HepG2 (cell line): ENCODE results near the gene CIB1. TPM values are rescaled to one million over a fixed set of nuclear protein-coding genes. Genes with fewer than 3 reads are reported as not detected.

Experiments used
- ATAC-seq: fragments of 200-7000 bp; cut with Tn5 transposase; 3 replicates; pipeline ENCODE4 v1.9.1; 2020; ENCODE audit warnings: mild to moderate bottlenecking, moderate library complexity
- BruUV-seq: library from RNA; stranded (reverse); fragments of 400-500 nt; replicated peaks from 2 replicates; lab custom pipeline; 2021; lab: Mats Ljungman, UMichigan
- CTCF ChIA-PET: fragments of 300-600 bp; formaldehyde crosslinking; extraction: SDS; loops from one replicate; lab custom pipeline; 2021; ENCODE audit warnings: low total read pairs, inconsistent platforms, low intra/inter-chr PET ratio; lab: Yijun Ruan, JAX
- POLR2A ChIA-PET: fragments of 350-600 bp; sonication (Branson Sonifier 250); formaldehyde crosslinking; loops from one replicate; lab custom pipeline; 2020; ENCODE audit warnings: antibody characterized with exemption, inconsistent platforms; lab: Yijun Ruan, JAX
- DNase-seq: peaks from one replicate; pipeline ENCODE4 v3.0.0-alpha.2; 2015; ENCODE audit warnings: low spot score
- FAIRE-seq: peaks from 3 replicates; lab custom pipeline; 2011; peaks lifted over from hg19 to GRCh38; lab: Jason Lieb, UNC
- H2AFZ ChIP-seq: one replicate; pipeline ENCODE4 v1.6.1; 2011; ENCODE audit warnings: low read length, inconsistent platforms
- H3K27ac ChIP-seq: fragments of 300-600 bp; 3 replicates; pipeline ENCODE4 v1.8.0; 2011; ENCODE audit warnings: mixed run types, mild to moderate bottlenecking, mixed read lengths, low read length, inconsistent platforms; ENCODE audit not compliant: insufficient read depth; ENCODE audit errors: extremely low read length
- H3K27me3 ChIP-seq, 2 experiments: fragments of 200-600 bp in 1 of 2; 2 replicates in 1 of 2; 3 replicates in 1 of 2; pipeline versions ENCODE4 v1.6.0 to v1.8.0; 2011; ENCODE audit warnings: low read length in 2 of 2, mild to moderate bottlenecking in 2 of 2, moderate library complexity in 2 of 2, inconsistent platforms in 1 of 2; ENCODE audit not compliant: insufficient read depth in 2 of 2, control insufficient read depth in 1 of 2
- H3K36me3 ChIP-seq, 2 experiments: fragments of 200-600 bp in 1 of 2; replicated peaks in 1 of 2; 2 replicates in 1 of 2; 3 replicates in 1 of 2; pipeline versions ENCODE4 v1.5.1 to v1.8.0; 2011; ENCODE audit warnings: low read length in 2 of 2, inconsistent platforms in 1 of 2; ENCODE audit not compliant: insufficient read depth in 2 of 2, control insufficient read depth in 1 of 2
- H3K4me1 ChIP-seq: 2 replicates; pipeline ENCODE4 v1.5.1; 2012; ENCODE audit warnings: low read length, inconsistent platforms; ENCODE audit not compliant: insufficient read depth
- H3K4me2 ChIP-seq: 2 replicates; pipeline ENCODE4 v1.6.0; 2011; ENCODE audit warnings: low read depth, low read length, inconsistent platforms
- H3K4me3 ChIP-seq, 3 experiments: fragments of 200-600 bp in 1 of 3; sonication (generic), shearing (Covaris generic) in 1 of 3; replicated peaks in 1 of 3; 2 replicates each; pipeline ENCODE4 v1.5.1; 2011 to 2016; ENCODE audit warnings: low read length in 3 of 3, inconsistent platforms in 2 of 3, low read depth in 2 of 3, mild to moderate bottlenecking in 2 of 3, control low read depth in 1 of 3, mixed read lengths in 1 of 3; ENCODE audit not compliant: insufficient read depth in 1 of 3
- H3K79me2 ChIP-seq: one replicate; pipeline ENCODE4 v1.6.1; 2011; ENCODE audit warnings: low read length, inconsistent platforms; ENCODE audit not compliant: insufficient read depth
- H3K9ac ChIP-seq: 2 replicates; pipeline ENCODE4 v1.6.0; 2011; ENCODE audit warnings: mild to moderate bottlenecking, low read depth, low read length, inconsistent platforms; ENCODE audit not compliant: insufficient read depth
- H3K9me3 ChIP-seq: 2 replicates; pipeline ENCODE4 v1.5.1; 2012; ENCODE audit warnings: mild to moderate bottlenecking, low read length
- H4K20me1 ChIP-seq: 2 replicates; pipeline ENCODE4 v1.6.0; 2011; ENCODE audit warnings: inconsistent platforms, mild to moderate bottlenecking, low read length, moderate library complexity; ENCODE audit not compliant: insufficient read depth
- JARID2 ChIP-seq: sonication (generic); formaldehyde crosslinking; IDR thresholded peaks from 2 replicates; pipeline ENCODE4 v1.8.1; 2023; ENCODE audit warnings: missing genetic modification reagents, inconsistent platforms; ENCODE audit not compliant: insufficient replicate concordance
- KMT2B ChIP-seq: IDR thresholded peaks from 2 replicates; pipeline ENCODE4 v1.6.1; 2016; ENCODE audit warnings: missing genetic modification reagents, missing compliant biosample characterization
- MED1 ChIP-seq: sonication (generic); formaldehyde crosslinking; IDR thresholded peaks from 2 replicates; pipeline ENCODE4 v1.4.0; 2020; ENCODE audit warnings: missing genetic modification reagents
- MIER3 ChIP-seq: IDR thresholded peaks from 2 replicates; pipeline ENCODE4 v1.6.1; 2016; ENCODE audit warnings: missing compliant biosample characterization, borderline replicate concordance
- MYC ChIP-seq: sonication (generic); formaldehyde crosslinking; IDR thresholded peaks from 2 replicates; pipeline ENCODE4 v1.9.0; 2021; ENCODE audit warnings: missing genetic modification reagents, borderline replicate concordance
- PHF20 ChIP-seq: sonication (generic); formaldehyde crosslinking; IDR thresholded peaks from 2 replicates; pipeline ENCODE4 v1.5.0; 2020; ENCODE audit warnings: mild to moderate bottlenecking, missing genetic modification reagents
- ZNF253 ChIP-seq: sonication (generic); formaldehyde crosslinking; IDR thresholded peaks from 2 replicates; pipeline ENCODE4 v1.8.0; 2022; ENCODE audit warnings: mild to moderate bottlenecking, missing genetic modification reagents, borderline replicate concordance
- ZNF775 ChIP-seq: sonication (generic); formaldehyde crosslinking; IDR thresholded peaks from 2 replicates; pipeline ENCODE4 v1.4.0; 2020; ENCODE audit warnings: missing genetic modification reagents, mild to moderate bottlenecking, moderate library complexity, borderline replicate concordance
- ZNF83 ChIP-seq: sonication (generic); formaldehyde crosslinking; IDR thresholded peaks from 2 replicates; pipeline ENCODE4 v1.4.0; 2020; ENCODE audit warnings: missing genetic modification reagents, mild to moderate bottlenecking, borderline replicate concordance
- ZSCAN25 ChIP-seq: sonication (generic); formaldehyde crosslinking; IDR thresholded peaks from 2 replicates; pipeline ENCODE4 v1.8.0; 2022; ENCODE audit warnings: mild to moderate bottlenecking, missing genetic modification reagents
- WGBS: methylation state at CpG from one replicate; pipeline ENCODE4 v1.1.6; 2017; ENCODE audit warnings: low lambda C conversion rate; 5-methylcytosine and 5-hydroxymethylcytosine counted together
- in situ Hi-C: cut with HindIII; loops from 2 replicates; pipeline ENCODE4 v1.10.0; 2017; ENCODE audit warnings: low pct_unique_long_range_greater_than_20kb; ENCODE audit not compliant: extremely low pct_ligation_motif_present
- intact Hi-C: fragments of 100-400 bp; cut with micrococcal nuclease; formaldehyde crosslinking; loops from one replicate; pipeline ENCODE4 v1.10.0; 2022; ENCODE audit not compliant: unreplicated experiment
- polyA plus RNA-seq, 8 experiments: library from polyadenylated mRNA; depleted of rRNA in 3 of 8; stranded (reverse) in 7 of 8; unstranded in 1 of 8; fragments of >200 nt; fragmentation: Illumina TruSeq in 4 of 8; extraction: Trizol in 4 of 8; gene quantifications; 2 replicates each; pipeline versions ENCODE4 v1.2.1 to v1.2.3, GENCODE V29; 2011 to 2016; ENCODE audit warnings: low read depth in 4 of 8, missing spikeins in 1 of 8, mixed read lengths in 1 of 8; ENCODE audit not compliant: insufficient read depth in 1 of 8
- total RNA-seq, 5 experiments: library from RNA; depleted of rRNA; stranded (reverse); fragments of >200 nt; fragmentation: Illumina TruSeq; extraction: Trizol; gene quantifications; 2 replicates each; pipeline ENCODE4 v1.2.3, GENCODE V29; 2016; ENCODE audit warnings: low read depth in 1 of 5
- TF ChIP-seq, protein P1 (sequence below): sonication (generic); formaldehyde crosslinking; IDR thresholded peaks from 2 replicates; pipeline ENCODE4 v1.4.0; 2020; ENCODE audit warnings: missing genetic modification reagents
- TF ChIP-seq, protein P2 (sequence below), 2 experiments: sonication (generic) in 1 of 2; formaldehyde crosslinking in 1 of 2; IDR thresholded peaks; 2 replicates each; pipeline versions ENCODE4 v1.5.1 to v1.6.1; 2011 to 2020; ENCODE audit warnings: borderline replicate concordance in 1 of 2, low read depth in 1 of 2, low read length in 1 of 2, mild to moderate bottlenecking in 1 of 2, missing genetic modification reagents in 1 of 2, moderate library complexity in 1 of 2
- TF ChIP-seq, protein P3 (sequence below): sonication (generic); formaldehyde crosslinking; IDR thresholded peaks from 2 replicates; pipeline ENCODE4 v1.9.0; 2021; ENCODE audit warnings: missing genetic modification reagents, borderline replicate concordance
- TF ChIP-seq, protein P4 (sequence below): sonication (generic); formaldehyde crosslinking; IDR thresholded peaks from 2 replicates; pipeline ENCODE4 v1.9.0; 2022; ENCODE audit warnings: missing genetic modification reagents, mild to moderate bottlenecking, borderline replicate concordance

CIB1 gene
- total and polyA plus RNA-seq, 2 of the 13 experiments (the other 11 are each of a cell fraction or from before 2014, with no cell fraction given) = 38.7 to 72.7 TPM

DNA sequence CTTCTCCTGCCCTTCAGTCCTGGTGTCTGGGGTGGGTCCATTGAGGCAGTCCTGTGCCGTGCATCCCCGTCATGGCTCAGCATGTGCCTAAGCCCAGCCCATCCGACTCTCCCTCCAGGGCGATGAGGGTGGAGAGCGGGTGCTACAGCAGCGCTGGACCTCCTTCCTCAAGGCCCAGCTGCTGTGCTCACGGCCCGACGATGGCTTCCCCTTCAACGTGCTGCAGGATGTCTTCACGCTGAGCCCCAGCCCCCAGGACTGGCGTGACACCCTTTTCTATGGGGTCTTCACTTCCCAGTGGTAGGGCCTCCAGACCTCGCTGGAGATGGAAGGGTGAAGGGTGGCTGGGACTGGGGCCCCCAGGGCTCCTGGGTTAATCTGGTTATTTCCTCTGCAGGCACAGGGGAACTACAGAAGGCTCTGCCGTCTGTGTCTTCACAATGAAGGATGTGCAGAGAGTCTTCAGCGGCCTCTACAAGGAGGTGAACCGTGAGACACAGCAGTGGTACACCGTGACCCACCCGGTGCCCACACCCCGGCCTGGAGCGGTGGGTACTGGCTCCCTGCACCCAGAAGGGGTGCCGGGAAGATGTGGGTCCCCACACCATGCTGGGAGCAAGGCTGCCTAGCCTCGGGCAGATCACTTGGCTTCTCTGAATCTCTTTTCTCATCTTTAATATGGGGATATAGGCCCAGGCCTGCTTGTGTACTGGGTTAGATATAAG is 10.1 kb downstream of the CIB1 start:
- H2AFZ ChIP-seq = no peak overlapping the region
- in situ Hi-C loops = no loop called here
- no peak overlapping the region for H3K4me2 ChIP-seq
- H3K27ac ChIP-seq = no peak overlapping the region
- 100% methylated on average over 3 of the region's 22 CpGs for WGBS
- H3K4me3 ChIP-seq = no peak overlapping the region
- ATAC-seq (no peak), FAIRE-seq (no peak), DNase-seq (no peak)
- CTCF ChIA-PET = no interaction called here
- no peaks in the 10 kb centered on the region for H3K9me3 ChIP-seq
- POLR2A ChIA-PET = no interaction called here
- no peaks in the 10 kb centered on the region for H3K79me2 ChIP-seq
- no peak overlapping the region for H3K9ac ChIP-seq
- H4K20me1 ChIP-seq = no peaks in the 10 kb centered on the region
- H3K36me3 ChIP-seq = peaks cover 15 to 36% of the 10 kb centered on the region in 2 experiments
- BruUV-seq = no TSS peak
- H3K4me1 ChIP-seq = no peaks in the 10 kb centered on the region
- H3K27me3 ChIP-seq = no peaks in the 10 kb centered on the region
- intact Hi-C loops = no loop called here
- no peak for TF ChIP-seq MYC (CRISPR knock-in tag)
- no peak for TF ChIP-seq ZNF83
- no peak for TF ChIP-seq JARID2 (CRISPR knock-in tag)
- no peak for TF ChIP-seq ZSCAN25 (CRISPR knock-in tag)
- TF ChIP-seq ZNF775 (CRISPR knock-in tag) = no peak
- no peak for TF ChIP-seq PHF20 (CRISPR knock-in tag)
- TF ChIP-seq, protein P1, sequence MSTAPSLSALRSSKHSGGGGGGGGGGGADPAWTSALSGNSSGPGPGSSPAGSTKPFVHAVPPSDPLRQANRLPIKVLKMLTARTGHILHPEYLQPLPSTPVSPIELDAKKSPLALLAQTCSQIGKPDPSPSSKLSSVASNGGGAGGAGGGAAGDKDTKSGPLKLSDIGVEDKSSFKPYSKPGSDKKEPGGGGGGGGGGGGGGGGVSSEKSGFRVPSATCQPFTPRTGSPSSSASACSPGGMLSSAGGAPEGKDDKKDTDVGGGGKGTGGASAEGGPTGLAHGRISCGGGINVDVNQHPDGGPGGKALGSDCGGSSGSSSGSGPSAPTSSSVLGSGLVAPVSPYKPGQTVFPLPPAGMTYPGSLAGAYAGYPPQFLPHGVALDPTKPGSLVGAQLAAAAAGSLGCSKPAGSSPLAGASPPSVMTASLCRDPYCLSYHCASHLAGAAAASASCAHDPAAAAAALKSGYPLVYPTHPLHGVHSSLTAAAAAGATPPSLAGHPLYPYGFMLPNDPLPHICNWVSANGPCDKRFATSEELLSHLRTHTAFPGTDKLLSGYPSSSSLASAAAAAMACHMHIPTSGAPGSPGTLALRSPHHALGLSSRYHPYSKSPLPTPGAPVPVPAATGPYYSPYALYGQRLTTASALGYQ = no peak
- TF ChIP-seq MED1 (CRISPR knock-in tag) = no peak
- TF ChIP-seq, protein P2, sequence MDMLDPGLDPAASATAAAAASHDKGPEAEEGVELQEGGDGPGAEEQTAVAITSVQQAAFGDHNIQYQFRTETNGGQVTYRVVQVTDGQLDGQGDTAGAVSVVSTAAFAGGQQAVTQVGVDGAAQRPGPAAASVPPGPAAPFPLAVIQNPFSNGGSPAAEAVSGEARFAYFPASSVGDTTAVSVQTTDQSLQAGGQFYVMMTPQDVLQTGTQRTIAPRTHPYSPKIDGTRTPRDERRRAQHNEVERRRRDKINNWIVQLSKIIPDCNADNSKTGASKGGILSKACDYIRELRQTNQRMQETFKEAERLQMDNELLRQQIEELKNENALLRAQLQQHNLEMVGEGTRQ (IDR thresholded peaks at IDR 0.05; ENCODE audit: low read depth, low read length) = no peak
- TF ChIP-seq, protein P2 (CRISPR knock-in tag; IDR thresholded peaks at IDR 0.05; ENCODE audit: borderline replicate concordance) = no peak
- TF ChIP-seq, protein P3, sequence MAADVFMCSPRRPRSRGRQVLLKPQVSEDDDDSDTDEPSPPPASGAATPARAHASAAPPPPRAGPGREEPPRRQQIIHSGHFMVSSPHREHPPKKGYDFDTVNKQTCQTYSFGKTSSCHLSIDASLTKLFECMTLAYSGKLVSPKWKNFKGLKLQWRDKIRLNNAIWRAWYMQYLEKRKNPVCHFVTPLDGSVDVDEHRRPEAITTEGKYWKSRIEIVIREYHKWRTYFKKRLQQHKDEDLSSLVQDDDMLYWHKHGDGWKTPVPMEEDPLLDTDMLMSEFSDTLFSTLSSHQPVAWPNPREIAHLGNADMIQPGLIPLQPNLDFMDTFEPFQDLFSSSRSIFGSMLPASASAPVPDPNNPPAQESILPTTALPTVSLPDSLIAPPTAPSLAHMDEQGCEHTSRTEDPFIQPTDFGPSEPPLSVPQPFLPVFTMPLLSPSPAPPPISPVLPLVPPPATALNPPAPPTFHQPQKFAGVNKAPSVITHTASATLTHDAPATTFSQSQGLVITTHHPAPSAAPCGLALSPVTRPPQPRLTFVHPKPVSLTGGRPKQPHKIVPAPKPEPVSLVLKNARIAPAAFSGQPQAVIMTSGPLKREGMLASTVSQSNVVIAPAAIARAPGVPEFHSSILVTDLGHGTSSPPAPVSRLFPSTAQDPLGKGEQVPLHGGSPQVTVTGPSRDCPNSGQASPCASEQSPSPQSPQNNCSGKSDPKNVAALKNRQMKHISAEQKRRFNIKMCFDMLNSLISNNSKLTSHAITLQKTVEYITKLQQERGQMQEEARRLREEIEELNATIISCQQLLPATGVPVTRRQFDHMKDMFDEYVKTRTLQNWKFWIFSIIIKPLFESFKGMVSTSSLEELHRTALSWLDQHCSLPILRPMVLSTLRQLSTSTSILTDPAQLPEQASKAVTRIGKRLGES (CRISPR knock-in tag) = no peak
- TF ChIP-seq MIER3 (CRISPR knock-in tag) = no peak
- TF ChIP-seq KMT2B (CRISPR knock-in tag) = no peak
- no peak for TF ChIP-seq ZNF253
- TF ChIP-seq, protein P4, sequence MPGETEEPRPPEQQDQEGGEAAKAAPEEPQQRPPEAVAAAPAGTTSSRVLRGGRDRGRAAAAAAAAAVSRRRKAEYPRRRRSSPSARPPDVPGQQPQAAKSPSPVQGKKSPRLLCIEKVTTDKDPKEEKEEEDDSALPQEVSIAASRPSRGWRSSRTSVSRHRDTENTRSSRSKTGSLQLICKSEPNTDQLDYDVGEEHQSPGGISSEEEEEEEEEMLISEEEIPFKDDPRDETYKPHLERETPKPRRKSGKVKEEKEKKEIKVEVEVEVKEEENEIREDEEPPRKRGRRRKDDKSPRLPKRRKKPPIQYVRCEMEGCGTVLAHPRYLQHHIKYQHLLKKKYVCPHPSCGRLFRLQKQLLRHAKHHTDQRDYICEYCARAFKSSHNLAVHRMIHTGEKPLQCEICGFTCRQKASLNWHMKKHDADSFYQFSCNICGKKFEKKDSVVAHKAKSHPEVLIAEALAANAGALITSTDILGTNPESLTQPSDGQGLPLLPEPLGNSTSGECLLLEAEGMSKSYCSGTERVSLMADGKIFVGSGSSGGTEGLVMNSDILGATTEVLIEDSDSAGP (CRISPR knock-in tag) = no peak
